RWPE1 (cell line): Measurements from ENCODE around the gene PTN.

Experiments
- CTCF ChIA-PET: fragments of 350-600 bp; sonication (Branson Sonifier 250); formaldehyde crosslinking; extraction: SDS; loops from one replicate; lab custom pipeline; 2021; lab: Yijun Ruan, JAX
- POLR2A ChIA-PET: fragments of 400-600 bp; formaldehyde crosslinking; extraction: SDS; loops from one replicate; lab custom pipeline; 2020; ENCODE audit warnings: antibody characterized with exemption; ENCODE audit not compliant: low non-redundant PET; lab: Yijun Ruan, JAX
- DNase-seq: peaks from one replicate; pipeline ENCODE4 v3.0.0; 2012; ENCODE audit warnings: low spot score
- H3K27ac ChIP-seq: fragments of 450-650 bp; 2 replicates; pipeline ENCODE4 v1.5.1; 2017
- TF ChIP-seq, protein P1 (sequence below): fragments of 450-650 bp; conservative IDR thresholded peaks from 2 replicates; pipeline ENCODE4 v1.5.1; 2017; ENCODE audit warnings: low read depth, mild to moderate bottlenecking

Gene PTN

DNA sequence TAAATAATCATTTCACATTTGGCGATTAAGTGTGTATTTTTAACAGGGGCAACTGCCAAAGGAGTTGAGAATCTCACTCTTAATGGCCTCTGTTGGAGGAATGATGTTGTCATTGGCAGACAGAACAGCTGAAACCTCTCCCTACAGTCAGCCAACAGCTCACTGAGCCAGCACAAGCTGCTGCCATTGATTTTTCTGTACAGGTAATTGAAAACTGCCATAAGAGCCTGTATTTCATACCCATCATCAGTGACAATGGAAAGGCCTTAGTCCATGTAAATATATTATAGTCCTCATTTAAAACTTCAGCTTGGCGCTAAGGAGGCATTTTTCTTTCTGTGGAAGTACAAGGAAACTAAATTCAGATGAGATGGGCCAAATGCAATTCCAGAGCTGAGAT, 28.1 kb upstream of the PTN start:
- no peak overlapping the region for H3K27ac ChIP-seq
- TF ChIP-seq, protein P1, sequence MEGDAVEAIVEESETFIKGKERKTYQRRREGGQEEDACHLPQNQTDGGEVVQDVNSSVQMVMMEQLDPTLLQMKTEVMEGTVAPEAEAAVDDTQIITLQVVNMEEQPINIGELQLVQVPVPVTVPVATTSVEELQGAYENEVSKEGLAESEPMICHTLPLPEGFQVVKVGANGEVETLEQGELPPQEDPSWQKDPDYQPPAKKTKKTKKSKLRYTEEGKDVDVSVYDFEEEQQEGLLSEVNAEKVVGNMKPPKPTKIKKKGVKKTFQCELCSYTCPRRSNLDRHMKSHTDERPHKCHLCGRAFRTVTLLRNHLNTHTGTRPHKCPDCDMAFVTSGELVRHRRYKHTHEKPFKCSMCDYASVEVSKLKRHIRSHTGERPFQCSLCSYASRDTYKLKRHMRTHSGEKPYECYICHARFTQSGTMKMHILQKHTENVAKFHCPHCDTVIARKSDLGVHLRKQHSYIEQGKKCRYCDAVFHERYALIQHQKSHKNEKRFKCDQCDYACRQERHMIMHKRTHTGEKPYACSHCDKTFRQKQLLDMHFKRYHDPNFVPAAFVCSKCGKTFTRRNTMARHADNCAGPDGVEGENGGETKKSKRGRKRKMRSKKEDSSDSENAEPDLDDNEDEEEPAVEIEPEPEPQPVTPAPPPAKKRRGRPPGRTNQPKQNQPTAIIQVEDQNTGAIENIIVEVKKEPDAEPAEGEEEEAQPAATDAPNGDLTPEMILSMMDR: no peak
- CTCF ChIA-PET: no interaction called here
- POLR2A ChIA-PET: no interaction called here
- DNase-seq: no peak

DNA sequence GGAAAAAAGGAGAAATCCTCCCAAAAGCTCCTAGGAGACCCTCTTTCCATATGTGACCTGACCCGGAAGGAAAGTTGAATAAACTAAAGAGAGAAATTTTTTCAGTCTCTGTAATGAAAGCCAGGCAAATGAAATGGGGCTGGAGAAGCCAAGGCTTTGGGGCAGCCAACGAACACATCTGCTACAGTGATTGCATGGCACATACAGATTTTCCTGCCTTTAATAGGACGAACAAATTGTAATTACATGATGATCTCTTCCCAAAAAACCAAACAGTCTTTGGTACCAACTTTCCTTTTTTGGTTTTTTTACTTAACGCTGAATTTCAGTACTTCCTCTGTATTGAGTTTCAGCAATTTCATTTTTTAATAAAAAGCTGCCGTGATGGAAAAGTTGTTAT, 23.5 kb upstream of the PTN start:
- DNase-seq: no peak
- H3K27ac ChIP-seq: no peak overlapping the region
- CTCF ChIA-PET: interaction anchor here (0.6 kb wide), 1 partner anchor 557 kb away, joined by 4 read pairs; no protein-coding TSS in a partner anchor
- TF ChIP-seq, protein P1: no peak
- POLR2A ChIA-PET: no interaction called here

DNA sequence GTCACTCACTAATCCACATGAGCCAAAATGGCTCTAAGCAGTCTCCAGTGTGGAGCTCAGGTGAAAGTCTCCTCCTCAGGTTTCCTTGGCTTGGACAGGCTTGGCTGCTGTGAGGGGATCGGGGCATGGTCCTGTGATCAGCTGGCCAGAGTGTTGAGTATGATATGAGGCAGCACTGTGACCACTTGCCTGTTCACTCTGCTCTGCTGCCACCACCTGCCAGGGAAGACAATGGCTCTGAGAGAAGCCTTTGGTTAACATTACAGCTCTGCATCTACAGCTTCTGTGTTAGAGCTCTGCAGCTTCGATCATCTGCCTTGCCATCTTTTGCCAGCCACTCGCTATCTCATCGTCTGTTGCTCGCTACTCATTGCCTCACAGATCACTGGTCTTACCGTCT, 20.1 kb upstream of the PTN start:
- CTCF ChIA-PET: no interaction called here
- no peak overlapping the region for H3K27ac ChIP-seq
- TF ChIP-seq, protein P1: no peak
- DNase-seq: no peak
- POLR2A ChIA-PET: no interaction called here

DNA sequence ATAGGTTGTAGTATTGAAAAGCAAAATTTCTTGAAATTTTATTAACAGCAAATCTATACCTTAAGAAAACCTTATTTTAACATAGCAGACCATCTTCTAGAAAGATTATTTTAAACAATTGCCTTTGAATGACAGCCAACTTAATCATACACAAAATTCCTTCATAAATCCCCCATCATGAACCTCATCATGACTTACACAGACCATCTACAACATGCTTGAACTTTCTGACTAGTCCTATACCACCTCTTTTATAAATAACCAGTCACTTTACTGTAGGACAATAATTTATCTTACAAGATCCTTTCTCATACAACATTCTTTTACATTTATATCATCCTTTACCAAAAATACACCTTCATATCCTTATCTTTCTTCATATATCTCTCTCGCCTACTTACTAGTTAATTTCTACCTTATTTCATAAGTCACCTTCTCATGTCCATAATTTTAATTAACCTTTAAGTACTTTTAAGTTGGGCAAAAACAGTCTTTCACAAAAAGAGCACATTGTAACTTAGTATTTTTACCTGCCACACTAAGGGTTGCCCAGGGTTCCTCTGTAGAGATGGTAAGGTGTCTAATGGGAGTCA, 16.6 kb upstream of the PTN start:
- DNase-seq: no peak
- TF ChIP-seq, protein P1: no peak
- ChIA-PET POLR2A (no interaction called here), CTCF (no interaction called here)
- H3K27ac ChIP-seq: no peak overlapping the region

DNA sequence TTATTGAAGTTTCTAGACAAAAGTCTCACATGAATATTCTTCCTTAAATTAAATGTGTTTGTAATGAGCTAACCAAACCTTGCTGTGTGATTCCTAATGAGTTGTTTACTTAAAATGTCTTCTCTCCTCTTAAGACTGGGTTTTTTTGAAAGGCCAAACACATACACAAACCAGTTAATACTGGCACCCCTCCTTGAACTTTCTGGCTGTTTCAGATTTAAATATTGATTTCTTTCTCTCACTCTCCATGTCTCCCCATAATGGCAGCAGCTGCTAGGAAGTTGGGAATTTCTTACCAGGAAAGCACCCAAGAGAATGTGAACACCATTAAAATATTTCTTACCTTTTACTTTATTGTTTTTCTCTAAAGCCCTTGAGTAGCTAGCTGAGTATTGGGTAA, 11.4 kb upstream of the PTN start:
- no peak for DNase-seq
- H3K27ac ChIP-seq: no peak overlapping the region
- ChIA-PET POLR2A (no interaction called here), CTCF (no interaction called here)
- TF ChIP-seq, protein P1: no peak

DNA sequence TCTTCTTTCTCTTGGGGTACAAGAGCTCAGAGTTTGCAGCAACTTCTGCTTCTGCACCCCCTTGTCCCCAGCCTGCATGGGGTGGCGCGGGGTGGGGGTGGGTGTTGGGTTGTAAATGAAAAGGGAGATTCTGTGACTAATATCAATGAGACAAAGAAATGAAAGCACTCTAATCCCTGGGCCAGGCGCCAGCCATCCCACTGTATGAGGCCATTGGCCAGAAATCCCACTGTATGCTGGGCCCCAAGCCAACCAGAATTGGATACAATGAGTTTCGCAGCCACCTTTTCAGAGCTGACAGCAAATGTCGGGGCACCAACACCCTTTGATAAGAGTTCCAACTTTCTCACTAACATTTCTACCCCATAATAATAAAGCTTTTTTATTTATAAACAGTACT, 10.9 kb upstream of the PTN start:
- DNase-seq: no peak
- CTCF ChIA-PET: no interaction called here
- POLR2A ChIA-PET: no interaction called here
- TF ChIP-seq, protein P1: no peak
- H3K27ac ChIP-seq: no peak overlapping the region
